ENCODE results near the gene TNFAIP3.

The TNFAIP3 gene

DNA sequence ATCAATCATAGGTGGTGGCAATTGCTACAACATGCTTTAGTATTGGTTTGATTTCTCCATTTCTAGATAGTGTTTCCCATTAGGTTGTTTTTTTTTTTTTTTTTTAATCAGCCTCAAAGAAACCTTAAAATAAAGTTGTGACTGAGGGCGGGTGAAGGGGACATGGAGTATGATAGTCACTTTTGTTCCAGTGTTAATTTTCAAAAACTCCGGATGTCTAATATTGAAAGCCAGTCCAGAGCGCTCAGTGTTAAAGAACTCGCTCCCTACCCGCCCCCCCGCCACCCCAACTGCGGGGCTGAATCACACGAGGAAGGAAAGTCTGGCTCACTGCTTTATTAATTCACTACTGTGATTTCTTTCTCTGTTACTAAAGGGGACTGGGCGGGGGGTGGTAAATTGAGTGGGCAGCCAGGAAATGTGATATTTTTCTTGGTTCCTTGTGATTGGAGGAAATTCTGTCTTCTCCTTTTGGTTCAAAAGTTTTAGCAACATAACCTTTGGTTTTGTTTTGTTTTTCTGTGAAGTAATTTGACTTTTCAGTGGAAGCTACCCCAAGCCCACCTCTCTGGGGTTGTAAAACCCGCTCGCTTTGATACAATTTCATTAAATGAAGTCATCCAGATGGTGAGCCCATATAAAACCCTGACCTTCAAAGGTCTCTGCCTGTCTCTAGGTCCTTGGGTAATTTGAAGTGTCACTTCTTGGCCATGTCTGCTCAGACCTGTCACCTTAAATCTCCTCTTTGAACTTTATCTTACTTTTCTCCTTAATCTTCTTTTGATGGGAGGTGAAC lies 38.0 kb downstream of the TNFAIP3 start:
- DNase-seq = no peak

DNA sequence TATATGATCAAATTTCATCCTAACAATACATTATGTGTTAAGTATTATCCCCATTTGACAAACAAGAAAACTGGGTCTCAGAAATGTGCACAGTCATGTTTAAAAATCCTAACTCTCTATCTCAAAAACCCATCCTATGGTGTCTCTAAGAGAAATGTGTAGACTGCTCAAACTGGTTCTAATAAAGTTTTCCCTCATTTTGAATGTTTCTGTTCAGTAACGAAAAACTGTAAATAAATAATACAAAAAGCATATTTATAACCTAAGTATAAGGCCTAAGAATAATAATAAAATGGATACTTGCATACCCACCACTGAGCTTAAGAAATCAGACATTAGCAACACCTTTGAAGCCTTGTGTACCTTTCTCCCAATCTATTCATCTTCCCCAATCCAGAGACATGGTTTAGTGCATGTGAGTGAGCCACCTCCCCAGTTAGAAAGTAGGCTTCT lies 39.0 kb downstream of the TNFAIP3 start:
- no peak for DNase-seq

DNA sequence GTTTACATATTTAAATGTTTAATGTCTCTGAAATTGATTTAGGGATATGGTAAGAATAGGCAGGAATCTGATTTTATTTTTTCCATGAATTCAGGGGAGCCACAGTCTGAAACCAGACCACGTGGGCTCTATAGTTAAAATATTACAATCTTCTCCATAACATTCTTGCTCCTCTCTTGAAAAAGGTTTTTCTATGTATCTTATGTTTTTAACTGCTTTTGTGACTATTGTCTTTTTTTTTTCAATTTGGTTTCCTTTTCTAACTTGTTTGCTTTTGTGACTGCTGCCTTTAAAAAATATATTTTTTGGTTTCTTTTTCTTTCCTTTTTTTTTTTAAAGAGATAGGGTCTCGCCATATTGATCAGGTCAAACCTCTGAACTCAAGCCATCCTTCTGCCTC lies 40.1 kb downstream of the TNFAIP3 start:
- DNase-seq = no peak

GRCh38 chr6:137909533-137909932 lies 42.5 kb downstream of the TNFAIP3 start:
- DNase-seq = no peak

- DNase-seq = no peak
These were observed 43.4 kb downstream of the TNFAIP3 start for GRCh38 chr6:137910424-137910834.

GRCh38 chr6:137910843-137911456 lies 43.9 kb downstream of the TNFAIP3 start:
- DNase-seq = no peak

- DNase-seq = no peak
These were observed 44.7 kb downstream of the TNFAIP3 start for GRCh38 chr6:137911675-137912191.

GRCh38 chr6:137912813-137913212 lies 45.8 kb downstream of the TNFAIP3 start:
- DNase-seq = no peak

GRCh38 chr6:137913434-137913833 lies 46.4 kb downstream of the TNFAIP3 start:
- DNase-seq = no peak

GRCh38 chr6:137913996-137914529 lies 47.0 kb downstream of the TNFAIP3 start:
- DNase-seq = no peak

DNA sequence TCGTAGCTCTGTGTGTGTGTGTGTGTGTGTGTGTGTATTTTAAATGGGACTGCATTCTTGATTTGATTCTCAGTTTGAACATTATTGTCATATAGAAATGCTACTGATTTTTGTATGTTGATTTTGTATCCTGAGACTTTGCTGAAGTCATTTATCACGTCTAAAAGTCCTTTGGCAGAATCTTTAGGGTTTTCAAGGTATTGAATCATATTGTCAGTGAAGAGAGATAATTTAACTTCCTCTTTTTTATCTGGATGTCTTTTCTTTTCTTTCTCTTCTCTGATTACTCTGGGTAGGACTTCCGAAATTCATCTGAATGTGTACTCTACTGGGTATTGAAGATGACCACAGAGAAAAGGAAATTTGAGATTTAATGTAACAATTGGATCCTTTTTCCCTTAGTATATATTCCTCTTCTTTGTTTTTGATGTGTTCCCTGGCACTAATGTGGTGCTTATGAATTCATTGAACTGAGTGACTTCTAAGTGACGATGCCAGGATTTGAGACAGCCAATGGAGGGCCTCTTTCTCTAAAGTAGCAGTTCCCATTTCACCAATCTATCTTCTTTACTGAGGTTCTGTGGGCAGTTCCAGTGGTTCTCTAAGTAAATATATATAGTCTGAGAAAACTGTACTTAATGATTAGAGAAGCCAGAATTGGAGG lies 47.6 kb downstream of the TNFAIP3 start:
- no peak for DNase-seq

DNA sequence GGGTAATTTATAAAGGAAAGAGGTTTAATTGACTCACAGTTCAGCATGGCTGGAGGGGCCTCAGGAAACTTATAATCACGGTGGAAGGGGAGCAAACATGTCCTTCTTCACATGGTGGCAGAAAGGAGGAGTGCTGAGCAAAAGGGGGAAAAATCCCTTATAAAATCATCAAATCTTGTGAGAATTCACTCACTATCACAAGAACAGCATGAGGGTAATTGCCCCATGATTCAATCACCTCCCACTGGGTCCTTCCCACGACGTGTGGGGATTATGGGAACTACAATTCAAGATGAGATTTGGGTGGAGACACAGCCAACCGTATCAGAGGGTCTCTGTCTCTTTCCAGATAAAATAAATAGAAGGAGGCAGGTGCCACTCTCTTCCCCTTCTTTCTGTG lies 48.7 kb downstream of the TNFAIP3 start:
- DNase-seq = no peak

DNA sequence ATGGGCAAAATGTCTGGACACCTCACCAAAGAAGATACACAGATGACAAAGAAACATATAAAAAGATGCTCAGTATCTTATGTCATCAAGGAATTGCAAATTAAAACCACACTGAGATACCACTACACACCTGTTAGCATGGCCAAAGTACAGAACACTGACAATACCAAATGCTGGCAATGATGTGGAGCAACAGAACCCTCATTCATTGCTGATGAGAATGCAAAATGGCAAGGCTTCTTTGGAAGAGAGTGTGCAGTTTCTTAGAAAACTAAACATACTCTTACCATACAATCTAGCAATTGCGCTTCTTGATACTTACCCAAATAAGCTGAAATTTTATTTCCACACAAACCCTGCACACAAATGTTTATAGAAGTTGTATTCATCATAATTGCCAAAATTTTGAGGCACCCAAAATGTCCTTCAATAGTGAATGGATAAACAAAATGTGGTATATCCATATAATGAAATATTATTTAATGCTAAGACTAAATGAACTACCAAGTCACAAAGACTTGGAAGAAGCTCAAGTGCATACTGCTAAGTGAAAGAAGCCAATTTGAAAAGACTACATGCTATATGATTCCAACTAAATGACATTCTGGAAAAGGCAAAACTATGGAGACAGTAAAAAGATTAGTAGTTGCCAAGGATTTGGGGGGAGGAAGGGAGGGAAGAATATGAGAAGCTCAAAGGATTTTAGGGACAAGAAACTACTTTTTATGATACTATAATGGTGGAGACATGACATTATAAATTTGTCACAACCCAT lies 50.7 kb downstream of the TNFAIP3 start:
- DNase-seq = no peak

DNA sequence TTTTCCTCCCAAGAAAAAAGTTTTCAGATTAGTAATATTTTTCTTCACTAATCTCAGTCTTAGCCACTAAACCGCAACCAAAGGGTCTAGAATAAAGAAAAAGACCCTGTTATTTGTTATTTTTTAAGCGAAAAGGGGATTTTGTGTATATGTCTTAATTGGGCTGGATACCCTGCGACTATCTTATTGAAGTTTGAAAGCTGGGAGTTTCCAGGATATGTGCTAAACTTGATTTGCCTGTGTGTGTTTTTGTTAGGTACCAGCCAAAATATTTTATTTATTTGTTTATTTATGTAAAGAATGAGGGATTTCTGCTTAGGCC lies 52.4 kb downstream of the TNFAIP3 start:
- DNase-seq = no peak

DNA sequence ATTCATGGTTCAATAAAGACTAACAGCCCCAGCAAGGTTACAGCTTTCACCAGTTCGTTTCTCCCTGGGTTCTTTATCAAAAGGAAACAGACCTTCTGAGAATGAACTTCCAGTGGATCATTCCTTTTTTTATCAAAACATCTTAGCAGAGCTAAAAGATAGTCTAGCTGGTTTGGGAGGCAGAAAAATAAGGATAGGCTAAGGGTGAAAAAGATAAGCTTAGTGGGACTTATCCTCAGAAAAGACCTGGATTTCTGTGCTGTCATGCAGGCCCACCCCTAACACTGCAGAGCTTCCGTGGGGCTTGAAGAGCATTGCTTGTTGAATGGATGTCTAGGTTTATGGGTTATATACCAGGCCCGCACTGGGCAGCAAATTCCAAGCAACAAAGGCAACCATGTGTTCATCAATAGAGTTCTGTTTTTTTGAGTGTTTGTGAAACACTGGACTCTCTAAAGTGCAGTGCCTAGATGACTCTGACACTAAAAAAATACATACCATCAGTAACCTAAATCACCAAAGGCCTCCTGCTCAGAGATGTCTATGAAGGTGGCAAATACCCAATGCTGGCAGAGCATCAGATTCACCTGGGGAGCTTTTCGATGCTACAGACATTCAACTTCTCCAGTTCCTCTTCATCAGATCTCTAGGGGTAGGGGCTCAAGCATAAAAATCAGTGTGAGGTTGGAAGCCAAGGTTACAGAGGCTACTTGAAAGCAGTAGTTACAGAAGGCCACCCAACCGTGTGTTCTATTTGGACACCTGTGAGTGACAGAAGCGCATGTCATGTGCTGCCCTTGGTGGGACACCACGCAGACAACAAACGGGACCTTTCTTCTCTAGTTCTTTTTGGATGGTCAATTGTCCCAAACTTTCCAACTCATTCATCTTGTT lies 53.0 kb downstream of the TNFAIP3 start:
- DNase-seq = no peak

DNA sequence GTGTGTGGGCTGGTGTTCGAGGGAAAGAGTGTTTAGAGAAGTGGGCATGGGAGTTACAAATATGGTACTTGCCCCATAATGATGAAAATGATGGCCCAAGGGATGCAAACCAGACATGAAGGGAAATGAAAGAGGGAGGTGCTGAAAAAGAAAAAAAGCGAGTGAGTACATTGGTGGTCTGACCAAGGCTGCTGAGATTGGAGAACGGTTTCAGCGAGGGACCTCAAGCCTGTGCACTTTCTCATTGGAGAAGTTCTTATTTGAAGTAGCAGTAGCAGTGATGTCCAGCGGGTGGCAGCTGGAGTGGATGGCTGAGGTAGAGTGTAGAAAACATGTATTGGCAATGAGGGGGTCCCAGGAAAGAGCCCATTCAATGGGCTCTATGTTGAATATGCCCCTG lies 54.8 kb downstream of the TNFAIP3 start:
- DNase-seq = no peak

- no peak for DNase-seq
These were observed 57.0 kb downstream of the TNFAIP3 start for GRCh38 chr6:137923866-137924653.

- DNase-seq = no peak
These were observed 58.2 kb downstream of the TNFAIP3 start for GRCh38 chr6:137925141-137925698.

- DNase-seq = no peak
These were observed 59.2 kb downstream of the TNFAIP3 start for GRCh38 chr6:137926207-137926731.

DNA sequence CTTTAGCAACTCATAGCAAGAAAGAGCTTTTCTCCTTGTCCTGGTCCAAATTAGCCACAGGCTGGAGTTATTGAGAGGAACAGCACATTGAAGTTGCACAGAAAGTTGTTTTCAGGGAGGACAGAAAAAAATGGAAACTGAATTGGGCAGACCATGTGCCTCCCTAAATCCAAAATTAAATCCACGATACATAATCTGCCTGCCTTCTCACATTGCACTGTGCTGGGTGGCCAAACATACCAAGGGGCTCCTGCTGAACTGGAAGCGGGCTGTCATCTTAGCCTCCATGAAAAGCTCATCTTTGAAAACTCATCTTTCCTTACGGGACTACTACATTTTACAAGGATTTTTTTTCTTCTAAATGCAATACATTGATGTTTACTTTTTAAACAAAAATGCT lies 59.9 kb downstream of the TNFAIP3 start:
- no peak for DNase-seq
